Hematopoietic multipotent progenitor cell (in vitro differentiated cells): ENCODE measurements around the gene ROBO1. TPM values are rescaled to one million over a fixed set of nuclear protein-coding genes. Genes with fewer than 3 reads are reported as not detected.

ENCODE experiments used
- DNase-seq, 3 donors: peaks; one replicate each; pipeline ENCODE4 v3.0.0-alpha.2; 2011 to 2015; ENCODE audit warnings: low read depth in 2 of 3, low spot score in 2 of 3
- total RNA-seq: library from RNA; depleted of rRNA; stranded (reverse); fragments of >200 nt; gene quantifications from one replicate; pipeline ENCODE4 v1.2.3, GENCODE V29; 2012

Gene ROBO1
- total RNA-seq, 1 donor, result 3.2 TPM

GRCh38 chr3:78867409-78868372 is 900.1 kb downstream of the ROBO1 start:
- DNase-seq, result no peak

DNA sequence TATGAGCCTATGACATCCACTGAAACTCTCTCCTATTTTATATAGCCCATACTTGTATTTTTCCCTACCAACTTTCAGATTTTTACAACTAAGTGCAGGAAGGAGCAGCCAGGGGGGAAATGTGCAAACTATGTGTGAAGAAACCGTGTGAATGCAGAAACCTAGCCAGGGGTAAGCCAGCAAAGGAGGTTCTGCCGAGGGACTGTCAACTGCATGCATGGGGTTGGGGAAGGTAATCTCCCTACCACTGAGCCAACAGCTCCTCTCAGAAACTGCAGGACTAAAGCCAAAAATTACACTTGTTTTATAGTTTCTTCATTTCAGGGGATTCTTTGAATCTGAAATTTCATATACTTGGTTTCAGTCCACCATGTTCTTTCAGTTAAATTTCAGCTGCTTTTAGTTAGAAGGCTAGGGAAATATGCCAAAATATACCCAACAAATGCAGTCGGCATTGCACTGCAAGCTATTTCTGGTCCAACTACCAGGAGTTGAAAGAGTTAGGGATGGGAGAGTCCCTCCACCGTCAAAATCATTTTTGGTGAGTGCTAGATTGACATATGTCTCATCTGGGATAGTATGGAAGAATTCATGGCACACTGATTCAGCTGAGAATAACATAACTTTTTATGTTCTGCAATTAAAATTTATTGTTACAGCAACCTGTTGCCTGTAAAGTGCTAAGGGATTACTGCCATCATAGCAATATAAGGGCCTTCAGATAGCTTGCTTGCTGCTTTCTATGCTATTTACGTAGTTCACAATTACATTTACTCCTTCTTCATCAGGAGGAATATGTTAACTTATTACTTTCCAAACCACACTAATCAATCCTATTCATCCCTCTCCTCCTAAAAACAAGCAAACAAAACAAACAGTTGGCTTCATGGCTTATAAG is 904.2 kb downstream of the ROBO1 start:
- no peak for DNase-seq

DNA sequence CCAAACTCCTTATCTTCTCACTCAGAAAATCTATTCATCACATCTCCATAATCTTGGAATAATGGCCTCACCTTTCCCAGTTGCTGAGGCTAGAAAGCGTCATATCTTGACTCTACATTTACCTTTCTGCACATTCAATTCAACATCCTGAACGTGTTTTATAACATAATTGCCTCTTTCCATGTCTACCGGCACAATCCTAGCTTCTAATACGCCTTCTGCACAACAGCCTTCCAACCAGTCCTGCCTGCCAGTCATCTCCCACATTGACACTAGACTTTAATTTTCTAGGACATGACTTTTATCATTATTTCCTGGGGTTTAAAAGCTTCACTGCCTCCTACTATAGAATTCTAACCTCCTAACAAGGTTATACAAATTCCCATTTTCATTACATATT is 906.6 kb downstream of the ROBO1 start:
- DNase-seq, result no peak

DNA sequence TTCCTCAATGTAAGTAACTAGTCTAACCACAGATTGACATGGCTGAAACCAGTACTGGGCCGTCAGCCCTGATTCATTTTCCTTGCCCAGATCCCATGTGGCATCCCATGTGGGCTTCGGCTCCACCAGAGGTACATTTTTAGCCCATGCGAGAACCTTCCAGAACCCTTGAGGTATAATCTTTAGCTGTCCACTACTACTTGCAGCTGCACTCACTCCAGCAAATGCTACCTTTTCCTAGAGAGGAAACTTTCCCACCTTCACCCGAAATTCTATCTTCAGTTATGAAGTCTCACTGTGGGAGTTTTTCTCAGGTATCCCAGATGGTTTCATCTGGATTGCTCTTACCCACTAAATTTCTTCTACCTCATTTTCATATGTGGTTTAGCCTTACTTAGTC is 907.2 kb downstream of the ROBO1 start:
- no peak for DNase-seq

- no peak for DNase-seq
Measured at GRCh38 chr3:78858910-78859309, 908.9 kb downstream of the ROBO1 start.

DNA sequence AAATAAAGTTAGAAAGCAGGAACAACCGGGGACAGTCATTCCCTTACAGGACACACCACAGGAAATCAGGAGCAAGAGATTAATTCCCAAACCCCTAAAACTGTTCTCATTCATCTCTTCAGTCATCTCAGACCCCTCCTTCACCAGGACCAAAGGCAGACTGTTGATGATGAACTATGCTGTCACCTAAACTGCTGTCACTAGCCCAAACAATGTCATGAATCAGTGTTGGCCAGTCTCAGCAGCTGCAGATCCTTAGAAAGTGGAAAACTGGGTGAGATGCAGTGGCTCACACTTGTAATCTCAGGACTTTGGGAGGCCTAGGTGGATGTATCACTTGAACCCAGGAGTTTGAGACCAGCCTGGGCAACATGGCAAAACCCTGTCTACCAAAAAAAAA is 909.6 kb downstream of the ROBO1 start:
- DNase-seq, result no peak

GRCh38 chr3:78857494-78858111 is 910.2 kb downstream of the ROBO1 start:
- DNase-seq, result no peak

DNA sequence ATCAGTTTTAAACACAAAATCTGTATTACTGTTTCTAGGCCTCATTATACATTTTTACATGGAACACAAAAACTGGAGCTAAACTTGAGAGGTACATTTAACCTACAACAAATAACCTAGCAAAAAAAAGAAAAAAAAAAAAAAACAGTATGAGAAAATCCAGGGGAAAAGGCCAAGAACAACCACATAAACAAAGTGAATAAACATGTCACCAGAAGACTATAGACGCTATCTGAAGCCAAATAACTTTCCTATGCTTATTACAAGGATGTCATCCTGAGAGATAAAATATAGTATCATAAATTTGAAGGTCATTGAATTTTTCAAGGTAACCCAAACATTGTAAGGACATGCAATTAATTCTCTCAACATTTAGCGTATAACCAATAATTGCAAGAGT is 911.6 kb downstream of the ROBO1 start:
- DNase-seq, result no peak

DNA sequence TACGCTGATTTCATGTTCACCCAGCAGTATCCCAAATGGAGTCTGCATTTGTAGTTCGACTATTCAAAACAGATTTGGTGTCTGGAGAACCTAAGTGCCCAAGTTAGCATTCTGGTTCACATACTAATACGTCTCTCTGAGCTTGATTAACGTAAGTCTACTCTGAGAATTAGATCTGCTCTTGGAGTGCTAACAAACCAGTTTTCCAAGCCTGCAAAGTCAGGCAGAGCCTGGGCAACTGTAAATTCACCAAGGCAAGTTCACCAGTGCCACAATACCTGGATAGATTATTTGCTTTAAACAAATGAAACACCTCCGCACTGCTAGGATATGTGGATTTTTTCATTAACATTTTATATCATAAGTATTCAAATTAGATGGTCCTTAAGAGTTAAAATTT is 912.6 kb downstream of the ROBO1 start:
- no peak for DNase-seq

- no peak for DNase-seq
Measured at GRCh38 chr3:78848392-78849288, 919.2 kb downstream of the ROBO1 start.

DNA sequence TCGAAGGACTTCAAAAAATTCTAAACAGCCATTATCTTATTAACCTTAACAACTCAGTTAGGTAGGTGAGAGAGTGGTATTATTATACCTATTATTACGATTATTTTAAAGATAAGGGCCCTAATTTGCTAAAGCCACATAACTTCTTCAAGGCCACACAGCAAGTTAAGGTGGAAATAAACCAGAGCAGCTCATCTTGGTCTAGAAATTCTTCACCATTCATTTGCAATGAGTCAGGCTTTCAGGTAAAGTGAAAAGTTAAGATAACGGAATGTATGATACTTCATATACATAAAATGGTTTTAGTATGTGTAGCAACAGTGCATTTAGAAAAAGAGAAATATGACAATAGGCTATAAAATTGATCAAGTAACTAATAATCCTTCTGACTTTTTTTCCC is 920.2 kb downstream of the ROBO1 start:
- no peak for DNase-seq

GRCh38 chr3:78847203-78847602 is 920.6 kb downstream of the ROBO1 start:
- no peak for DNase-seq

DNA sequence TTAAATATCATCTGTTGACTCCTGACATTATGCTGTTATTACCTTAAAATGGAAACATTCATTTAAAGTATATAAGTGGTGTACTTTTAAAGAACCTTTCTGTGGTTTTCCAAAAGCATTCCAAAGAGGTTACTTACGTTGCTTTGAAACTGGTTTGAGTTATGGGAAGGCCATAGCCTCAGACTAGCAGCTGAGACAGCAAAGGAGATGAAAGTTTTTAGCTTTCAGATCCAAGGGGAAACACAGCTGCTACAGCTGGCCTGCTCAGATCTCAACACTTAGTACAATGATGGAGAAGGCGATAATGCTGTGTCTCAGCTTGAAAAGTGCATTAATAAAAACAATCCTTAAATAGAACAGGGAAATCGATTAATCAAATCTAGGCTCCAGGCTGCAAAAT is 921.1 kb downstream of the ROBO1 start:
- DNase-seq, result no peak

DNA sequence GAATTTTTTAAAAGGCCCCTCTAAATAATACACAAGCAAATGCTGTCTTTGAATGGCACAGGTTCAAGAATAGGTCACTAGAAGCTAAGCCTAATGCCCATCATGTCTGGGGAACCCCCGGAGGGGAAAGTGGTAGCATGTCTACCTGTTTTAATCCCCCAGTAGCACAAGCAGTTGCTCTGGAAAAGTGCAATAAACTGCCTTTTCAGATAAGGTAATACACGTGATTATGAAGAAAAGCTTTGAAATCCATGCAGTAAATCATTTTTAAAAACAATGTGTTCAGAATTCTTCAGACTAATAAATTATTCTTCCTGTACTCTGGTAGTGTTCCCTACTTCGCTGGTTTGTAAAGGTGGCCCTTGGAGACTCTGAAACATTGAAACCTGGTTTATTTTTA is 922.2 kb downstream of the ROBO1 start:
- no peak for DNase-seq

- no peak for DNase-seq
Measured at GRCh38 chr3:78844307-78844706, 923.5 kb downstream of the ROBO1 start.

DNA sequence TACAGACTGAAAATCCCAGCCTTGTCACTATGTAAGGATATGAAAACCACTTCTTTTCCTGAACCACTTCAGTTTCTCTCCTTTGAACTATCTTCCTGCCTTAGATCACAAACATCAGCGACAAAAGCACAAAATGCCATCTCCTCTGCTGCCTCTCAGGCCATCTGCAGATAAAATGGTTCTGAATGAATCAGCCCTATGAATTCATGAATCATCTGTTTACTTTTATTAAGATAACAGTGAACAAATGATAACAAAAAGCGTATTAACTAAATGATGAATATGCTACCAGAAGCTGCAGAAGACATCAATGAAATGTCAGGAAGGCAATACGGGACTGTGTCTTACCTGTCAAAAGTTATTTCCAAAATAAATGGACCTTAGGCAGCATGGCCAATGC is 928.1 kb downstream of the ROBO1 start:
- no peak for DNase-seq

- no peak for DNase-seq
Measured at GRCh38 chr3:78838362-78838761, 929.4 kb downstream of the ROBO1 start.

DNA sequence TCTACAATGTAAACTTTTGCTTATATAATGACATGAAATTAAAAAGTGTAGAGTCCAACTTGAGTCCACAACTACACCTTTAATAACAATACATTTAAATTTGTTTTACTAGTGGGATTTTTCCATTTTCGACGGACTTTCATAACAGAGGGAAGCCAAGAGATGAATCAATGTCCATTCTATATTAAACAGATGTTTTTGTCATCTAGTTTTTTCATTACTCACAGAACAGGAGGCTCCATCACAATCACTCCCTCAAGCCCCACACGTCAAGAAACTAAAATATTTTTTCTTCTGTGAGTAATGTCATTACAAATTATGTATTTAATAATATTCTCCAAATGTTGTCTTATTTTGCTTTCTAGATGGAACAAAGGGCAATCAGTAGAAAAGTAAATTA is 932.9 kb downstream of the ROBO1 start:
- no peak for DNase-seq

DNA sequence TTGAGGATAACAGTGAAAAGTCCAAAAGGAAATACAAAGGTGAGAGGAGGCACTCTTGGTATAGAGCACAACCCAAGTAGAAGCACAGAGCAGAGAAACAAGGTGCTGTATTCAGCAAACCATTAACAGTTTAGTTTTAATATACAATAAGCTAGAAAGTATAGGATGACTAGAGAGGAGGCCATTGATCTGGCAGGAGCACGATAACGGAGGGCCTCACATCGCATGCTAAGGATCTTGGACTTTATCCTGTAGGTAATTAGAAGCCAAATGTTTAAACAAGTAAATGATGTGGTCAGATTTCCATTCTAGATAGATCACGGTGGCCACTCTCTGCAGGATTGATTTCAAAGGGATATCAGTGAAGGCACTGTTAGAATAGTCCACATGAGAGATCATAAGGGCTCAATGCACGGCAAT is 935.0 kb downstream of the ROBO1 start:
- DNase-seq, result no peak

DNA sequence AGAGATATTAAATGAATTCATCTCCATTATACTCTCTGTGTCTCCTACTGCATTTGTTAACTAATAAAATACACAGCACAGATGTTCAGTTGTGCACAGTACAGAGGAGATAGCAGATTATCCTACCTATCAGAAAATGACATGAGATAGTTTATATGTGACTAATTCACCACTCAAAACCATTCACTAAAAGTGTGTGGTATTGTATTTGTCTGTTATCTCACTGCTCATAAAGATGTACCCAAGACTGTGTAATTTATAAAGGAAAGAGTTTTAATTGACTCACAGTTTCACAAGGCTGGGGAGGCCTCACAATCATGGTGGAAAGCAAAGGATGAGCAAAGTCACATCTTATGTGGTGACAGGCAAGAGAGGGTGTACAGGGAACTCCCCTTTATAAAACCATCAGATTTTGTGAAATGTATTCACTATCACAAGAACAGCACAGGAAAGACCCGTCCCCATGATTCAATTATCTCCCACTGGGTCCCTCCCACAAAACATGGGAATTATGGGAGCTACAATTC is 936.3 kb downstream of the ROBO1 start:
- no peak for DNase-seq
